ENCODE results near the gene TAAR2.

DNA sequence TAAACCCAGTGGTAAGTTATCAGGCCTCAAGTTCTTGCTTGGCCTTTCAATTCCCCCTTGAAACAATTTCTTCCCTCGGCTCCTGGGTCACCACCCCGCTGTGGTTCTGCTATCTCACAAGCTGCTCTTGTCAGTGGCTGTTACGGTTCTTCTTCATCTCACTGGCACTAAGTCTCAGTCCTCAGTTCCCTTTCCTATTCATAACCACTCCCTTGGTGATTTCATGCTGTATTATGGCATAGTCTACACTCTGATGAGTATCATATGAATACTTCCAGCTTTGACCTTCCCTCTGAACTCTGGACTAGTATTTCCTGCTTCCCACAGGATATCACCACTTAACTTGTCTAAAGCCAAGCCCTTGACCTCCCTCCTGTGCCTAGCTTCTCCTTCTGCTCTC, 27.0 kb upstream of the TAAR2 start:
- TF ChIP-seq EZH2phosphoT487 (IDR thresholded peaks at IDR 0.05; ENCODE audit: low read depth), result no peak
- TF ChIP-seq, protein P1, sequence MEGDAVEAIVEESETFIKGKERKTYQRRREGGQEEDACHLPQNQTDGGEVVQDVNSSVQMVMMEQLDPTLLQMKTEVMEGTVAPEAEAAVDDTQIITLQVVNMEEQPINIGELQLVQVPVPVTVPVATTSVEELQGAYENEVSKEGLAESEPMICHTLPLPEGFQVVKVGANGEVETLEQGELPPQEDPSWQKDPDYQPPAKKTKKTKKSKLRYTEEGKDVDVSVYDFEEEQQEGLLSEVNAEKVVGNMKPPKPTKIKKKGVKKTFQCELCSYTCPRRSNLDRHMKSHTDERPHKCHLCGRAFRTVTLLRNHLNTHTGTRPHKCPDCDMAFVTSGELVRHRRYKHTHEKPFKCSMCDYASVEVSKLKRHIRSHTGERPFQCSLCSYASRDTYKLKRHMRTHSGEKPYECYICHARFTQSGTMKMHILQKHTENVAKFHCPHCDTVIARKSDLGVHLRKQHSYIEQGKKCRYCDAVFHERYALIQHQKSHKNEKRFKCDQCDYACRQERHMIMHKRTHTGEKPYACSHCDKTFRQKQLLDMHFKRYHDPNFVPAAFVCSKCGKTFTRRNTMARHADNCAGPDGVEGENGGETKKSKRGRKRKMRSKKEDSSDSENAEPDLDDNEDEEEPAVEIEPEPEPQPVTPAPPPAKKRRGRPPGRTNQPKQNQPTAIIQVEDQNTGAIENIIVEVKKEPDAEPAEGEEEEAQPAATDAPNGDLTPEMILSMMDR (IDR thresholded peaks at IDR 0.05; ENCODE audit: low read depth, low read length), result no peak
